Panc1 (cell line): ENCODE results near the gene PSMB11.

Experiments used
- POLR2AphosphoS5 ChIP-seq: IDR thresholded peaks from 2 replicates; pipeline ENCODE4 v1.6.1; 2012; ENCODE audit warnings: mild to moderate bottlenecking, low read depth, low read length, moderate library complexity
- SIN3A ChIP-seq: IDR thresholded peaks from 2 replicates; pipeline ENCODE4 v1.6.1; 2012; ENCODE audit warnings: low read depth, mild to moderate bottlenecking, low read length, moderate library complexity, borderline replicate concordance; ENCODE audit not compliant: insufficient read depth
- TF ChIP-seq, protein P1 (sequence below): fragments of 450-650 bp; IDR thresholded peaks from 2 replicates; pipeline ENCODE4 v1.5.1; 2017; ENCODE audit warnings: mild to moderate bottlenecking
- TF ChIP-seq, protein P2 (sequence below), 2 experiments: IDR thresholded peaks; 2 replicates each; pipeline ENCODE4 v1.6.1; 2011 to 2012; ENCODE audit warnings: low read depth in 2 of 2, control low read depth in 1 of 2, low read length in 1 of 2, mild to moderate bottlenecking in 1 of 2, moderate library complexity in 1 of 2; ENCODE audit not compliant: insufficient read depth in 1 of 2

DNA sequence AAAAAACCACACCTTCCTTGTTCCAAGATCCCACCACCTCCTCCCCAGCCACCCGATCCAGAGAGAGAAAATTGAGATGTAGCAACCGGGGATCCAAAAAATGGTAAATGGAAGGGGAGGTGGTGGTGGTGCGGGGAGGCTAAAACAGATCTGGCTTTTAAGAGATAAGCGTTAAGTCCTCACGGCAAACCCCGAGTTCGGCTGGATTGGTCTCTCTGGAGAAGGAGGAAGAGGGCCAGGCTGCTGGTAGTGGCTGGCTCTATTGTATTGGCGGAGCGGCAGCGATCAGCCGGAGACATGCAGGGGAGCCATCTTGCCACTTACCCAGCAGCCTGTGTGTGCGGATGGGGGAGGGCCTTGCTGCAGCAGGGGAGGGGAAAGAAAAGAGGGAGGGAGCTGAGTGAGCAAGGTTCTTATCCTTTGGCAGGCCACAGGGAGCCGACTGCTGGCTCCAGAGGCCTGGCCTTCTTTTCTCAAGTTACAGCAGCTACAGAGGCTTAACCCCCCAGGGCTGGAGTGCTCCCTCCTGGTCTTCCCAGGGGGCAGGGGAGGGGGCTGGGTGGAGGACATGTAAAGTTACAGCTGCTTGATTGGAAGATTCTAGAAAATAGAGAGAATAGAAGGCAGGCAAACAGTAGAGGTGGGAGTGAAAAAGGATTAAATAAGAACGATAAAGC, 29.4 kb downstream of the PSMB11 start:
- TF ChIP-seq POLR2AphosphoS5, result peak; percentile 93
- TF ChIP-seq, protein P1, sequence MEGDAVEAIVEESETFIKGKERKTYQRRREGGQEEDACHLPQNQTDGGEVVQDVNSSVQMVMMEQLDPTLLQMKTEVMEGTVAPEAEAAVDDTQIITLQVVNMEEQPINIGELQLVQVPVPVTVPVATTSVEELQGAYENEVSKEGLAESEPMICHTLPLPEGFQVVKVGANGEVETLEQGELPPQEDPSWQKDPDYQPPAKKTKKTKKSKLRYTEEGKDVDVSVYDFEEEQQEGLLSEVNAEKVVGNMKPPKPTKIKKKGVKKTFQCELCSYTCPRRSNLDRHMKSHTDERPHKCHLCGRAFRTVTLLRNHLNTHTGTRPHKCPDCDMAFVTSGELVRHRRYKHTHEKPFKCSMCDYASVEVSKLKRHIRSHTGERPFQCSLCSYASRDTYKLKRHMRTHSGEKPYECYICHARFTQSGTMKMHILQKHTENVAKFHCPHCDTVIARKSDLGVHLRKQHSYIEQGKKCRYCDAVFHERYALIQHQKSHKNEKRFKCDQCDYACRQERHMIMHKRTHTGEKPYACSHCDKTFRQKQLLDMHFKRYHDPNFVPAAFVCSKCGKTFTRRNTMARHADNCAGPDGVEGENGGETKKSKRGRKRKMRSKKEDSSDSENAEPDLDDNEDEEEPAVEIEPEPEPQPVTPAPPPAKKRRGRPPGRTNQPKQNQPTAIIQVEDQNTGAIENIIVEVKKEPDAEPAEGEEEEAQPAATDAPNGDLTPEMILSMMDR, result no peak
- TF ChIP-seq, protein P2, sequence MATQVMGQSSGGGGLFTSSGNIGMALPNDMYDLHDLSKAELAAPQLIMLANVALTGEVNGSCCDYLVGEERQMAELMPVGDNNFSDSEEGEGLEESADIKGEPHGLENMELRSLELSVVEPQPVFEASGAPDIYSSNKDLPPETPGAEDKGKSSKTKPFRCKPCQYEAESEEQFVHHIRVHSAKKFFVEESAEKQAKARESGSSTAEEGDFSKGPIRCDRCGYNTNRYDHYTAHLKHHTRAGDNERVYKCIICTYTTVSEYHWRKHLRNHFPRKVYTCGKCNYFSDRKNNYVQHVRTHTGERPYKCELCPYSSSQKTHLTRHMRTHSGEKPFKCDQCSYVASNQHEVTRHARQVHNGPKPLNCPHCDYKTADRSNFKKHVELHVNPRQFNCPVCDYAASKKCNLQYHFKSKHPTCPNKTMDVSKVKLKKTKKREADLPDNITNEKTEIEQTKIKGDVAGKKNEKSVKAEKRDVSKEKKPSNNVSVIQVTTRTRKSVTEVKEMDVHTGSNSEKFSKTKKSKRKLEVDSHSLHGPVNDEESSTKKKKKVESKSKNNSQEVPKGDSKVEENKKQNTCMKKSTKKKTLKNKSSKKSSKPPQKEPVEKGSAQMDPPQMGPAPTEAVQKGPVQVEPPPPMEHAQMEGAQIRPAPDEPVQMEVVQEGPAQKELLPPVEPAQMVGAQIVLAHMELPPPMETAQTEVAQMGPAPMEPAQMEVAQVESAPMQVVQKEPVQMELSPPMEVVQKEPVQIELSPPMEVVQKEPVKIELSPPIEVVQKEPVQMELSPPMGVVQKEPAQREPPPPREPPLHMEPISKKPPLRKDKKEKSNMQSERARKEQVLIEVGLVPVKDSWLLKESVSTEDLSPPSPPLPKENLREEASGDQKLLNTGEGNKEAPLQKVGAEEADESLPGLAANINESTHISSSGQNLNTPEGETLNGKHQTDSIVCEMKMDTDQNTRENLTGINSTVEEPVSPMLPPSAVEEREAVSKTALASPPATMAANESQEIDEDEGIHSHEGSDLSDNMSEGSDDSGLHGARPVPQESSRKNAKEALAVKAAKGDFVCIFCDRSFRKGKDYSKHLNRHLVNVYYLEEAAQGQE (IDR thresholded peaks at IDR 0.05; ENCODE audit: insufficient read depth in 1 of 2, low read depth in 2 of 2, low read length in 1 of 2), result no peak
- TF ChIP-seq SIN3A, result no peak
